HG02798 (cell line): Measurements from ENCODE around the gene OR6C76.
"Not testable (repeated sequence)": the region's sequence is repeated elsewhere in the genome, so short reads cannot be mapped to it uniquely, and the experiment has no call there.

ENCODE experiments used
- ATAC-seq: cut with Tn5 transposase; IDR thresholded peaks from one replicate; pipeline ENCODE4 v1.9.1; 2021; ENCODE audit warnings: mild to moderate bottlenecking; ENCODE audit not compliant: unreplicated experiment, poor library complexity

The OR6C76 gene

GRCh38 chr12:55425954-55426353, at the start of gene OR6C76:
OR6C76 (plus strand) TSS chr12:55426254; CDS start chr12:55426254, 0 bp downstream.
- ATAC-seq = no peak

GRCh38 chr12:55385891-55386290, 40.2 kb upstream of the OR6C76 start:
- ATAC-seq = no peak

- ATAC-seq = no peak
Measured at GRCh38 chr12:55392032-55392795, 33.8 kb upstream of the OR6C76 start.

- ATAC-seq = no peak
Measured at GRCh38 chr12:55396326-55396725, 29.7 kb upstream of the OR6C76 start.

- no peak for ATAC-seq
Measured at GRCh38 chr12:55400229-55400628, 25.8 kb upstream of the OR6C76 start, which contains the start of gene OR6C65. OR6C65 (plus strand) TSS chr12:55400529; CDS start chr12:55400529, 0 bp downstream.

GRCh38 chr12:55407866-55408265, 18.2 kb upstream of the OR6C76 start:
- ATAC-seq = no peak

- ATAC-seq = not testable (repeated sequence)
Measured at GRCh38 chr12:55409133-55409532, 16.9 kb upstream of the OR6C76 start.

GRCh38 chr12:55412138-55412537, 13.9 kb upstream of the OR6C76 start:
- ATAC-seq = not testable (repeated sequence)

- not testable (repeated sequence) for ATAC-seq
Measured at GRCh38 chr12:55413498-55414388, 12.3 kb upstream of the OR6C76 start.

- not testable (repeated sequence) for ATAC-seq
Measured at GRCh38 chr12:55414396-55414823, 11.6 kb upstream of the OR6C76 start.

- ATAC-seq = not testable (repeated sequence)
Measured at GRCh38 chr12:55414889-55415288, 11.2 kb upstream of the OR6C76 start.

GRCh38 chr12:55416961-55417360, 9.1 kb upstream of the OR6C76 start:
- no peak for ATAC-seq

GRCh38 chr12:55420307-55420962, 5.6 kb upstream of the OR6C76 start:
- no peak for ATAC-seq

GRCh38 chr12:55428331-55429243, 2.5 kb downstream of the OR6C76 start:
- ATAC-seq = no peak

GRCh38 chr12:55441233-55441632, 15.2 kb downstream of the OR6C76 start:
- not testable (repeated sequence) for ATAC-seq

GRCh38 chr12:55443776-55444175, 17.7 kb downstream of the OR6C76 start, which contains the start of gene OR6C2:
OR6C2 (plus strand) TSS chr12:55444076; CDS start chr12:55452214, 8,138 bp downstream.
- ATAC-seq = no peak

- ATAC-seq = no peak
Measured at GRCh38 chr12:55445357-55445756, 19.3 kb downstream of the OR6C76 start.

- ATAC-seq = no peak
Measured at GRCh38 chr12:55446326-55446725, 20.3 kb downstream of the OR6C76 start.

- ATAC-seq = no peak
Measured at GRCh38 chr12:55448825-55449224, 22.8 kb downstream of the OR6C76 start.
